HG03159 (cell line): ENCODE measurements around the gene RBCK1.
"Not testable (repeated sequence)": the region's sequence is repeated elsewhere in the genome, so short reads cannot be mapped to it uniquely, and the experiment has no call there.

ENCODE experiments used
- ATAC-seq: cut with Tn5 transposase; IDR thresholded peaks from one replicate; pipeline ENCODE4 v1.9.1; 2021; ENCODE audit warnings: mild to moderate bottlenecking, moderate library complexity; ENCODE audit not compliant: unreplicated experiment

Gene RBCK1

DNA sequence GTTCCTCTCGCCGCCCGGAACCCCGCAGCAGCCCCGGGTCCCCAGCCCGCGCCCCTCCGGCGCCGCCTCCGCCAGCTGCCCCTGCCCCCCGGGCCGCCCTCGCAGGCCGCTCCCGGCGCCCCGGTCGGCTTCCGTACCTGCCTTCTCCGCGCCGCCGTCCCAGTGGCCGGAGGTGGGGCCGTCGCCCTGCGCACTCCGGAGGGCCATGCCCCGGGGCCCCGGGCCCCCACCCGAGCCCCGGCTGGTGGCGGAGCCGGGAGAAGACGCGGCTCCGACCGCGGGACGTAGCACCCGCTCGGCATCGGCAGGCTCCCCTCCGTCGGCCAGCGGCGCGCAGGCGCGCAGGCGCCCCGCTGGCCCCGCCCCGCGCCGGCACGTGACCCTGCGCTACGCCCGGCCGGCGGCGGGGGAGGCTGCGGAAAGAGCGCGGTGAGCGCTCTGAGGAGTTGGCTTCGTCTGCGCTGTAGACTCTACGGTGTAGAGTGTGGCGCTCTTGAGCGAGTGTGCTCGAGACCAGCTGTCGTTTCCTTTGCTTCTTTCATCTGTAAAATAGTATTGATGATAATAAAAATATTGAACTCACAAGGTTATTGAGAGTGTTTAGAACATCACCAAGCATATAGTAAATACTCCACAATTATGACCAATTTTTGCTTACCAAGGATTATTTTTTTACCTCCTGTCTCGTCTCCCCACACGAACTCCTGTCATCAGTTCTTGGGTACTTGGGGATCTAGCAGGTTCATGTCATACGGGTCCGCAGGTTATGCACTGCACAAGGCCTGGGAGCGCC, 54.3 kb downstream of the RBCK1 start, which contains the start of gene TBC1D20:
TSS of gene TBC1D20 (minus strand) at position 335 of the 793 bp plus-strand sequence. CDS start at position 207, 128 bp downstream.
- peak; percentile 93 for ATAC-seq

DNA sequence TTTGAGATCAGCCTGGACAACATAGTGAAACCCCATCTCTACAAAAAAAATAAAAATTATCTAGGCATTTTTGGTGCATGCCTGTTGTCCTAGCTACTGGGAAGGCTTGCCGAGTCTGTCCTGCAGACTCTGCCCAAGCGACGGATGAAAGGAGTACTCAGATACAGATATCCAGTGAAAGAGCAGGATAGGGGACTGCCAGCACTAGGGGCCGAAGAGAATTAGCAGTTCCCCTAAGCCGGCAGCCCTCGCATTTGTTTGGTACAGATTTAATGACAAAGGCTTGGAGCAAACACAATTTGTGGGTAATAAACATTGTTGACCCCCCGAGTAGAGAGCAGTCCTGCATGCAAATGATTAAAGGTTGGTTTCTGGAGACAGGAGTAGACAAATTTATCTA, 59.7 kb downstream of the RBCK1 start:
- ATAC-seq: no peak

DNA sequence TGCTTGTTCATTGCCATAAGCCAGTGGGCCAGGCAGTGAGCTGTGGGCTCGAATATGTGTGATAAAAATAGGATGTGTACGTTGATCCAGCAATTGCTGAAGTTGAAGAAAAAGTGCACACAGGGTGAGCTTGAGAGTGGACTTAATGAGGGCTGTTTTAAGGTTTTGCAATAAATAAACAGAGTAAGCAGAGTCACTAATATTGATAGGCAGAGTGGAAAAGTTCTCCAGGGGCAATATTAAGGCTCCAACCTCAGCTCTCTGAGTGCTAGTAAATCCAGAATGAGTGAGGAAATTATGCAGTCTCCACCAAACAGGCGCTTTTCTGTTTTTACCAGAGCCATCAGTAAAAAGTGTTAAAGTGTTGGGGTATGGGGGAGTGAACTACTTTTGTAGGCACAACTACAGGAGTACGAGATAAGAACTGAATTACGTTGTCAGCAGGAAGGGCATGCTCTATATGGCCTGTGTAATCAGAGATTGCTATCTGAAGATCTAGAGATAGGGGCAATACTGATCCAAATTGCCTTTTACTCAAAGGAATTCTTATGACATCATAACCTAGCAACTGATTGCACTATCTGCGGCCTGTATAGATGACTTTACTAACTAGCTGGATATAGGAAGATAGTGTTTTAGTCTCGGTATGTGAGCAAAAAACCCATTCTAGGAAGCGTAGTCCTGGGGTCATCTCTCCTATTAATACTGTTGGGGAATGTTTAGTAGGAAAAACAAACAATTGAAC, 61.8 kb downstream of the RBCK1 start:
- ATAC-seq: no peak

DNA sequence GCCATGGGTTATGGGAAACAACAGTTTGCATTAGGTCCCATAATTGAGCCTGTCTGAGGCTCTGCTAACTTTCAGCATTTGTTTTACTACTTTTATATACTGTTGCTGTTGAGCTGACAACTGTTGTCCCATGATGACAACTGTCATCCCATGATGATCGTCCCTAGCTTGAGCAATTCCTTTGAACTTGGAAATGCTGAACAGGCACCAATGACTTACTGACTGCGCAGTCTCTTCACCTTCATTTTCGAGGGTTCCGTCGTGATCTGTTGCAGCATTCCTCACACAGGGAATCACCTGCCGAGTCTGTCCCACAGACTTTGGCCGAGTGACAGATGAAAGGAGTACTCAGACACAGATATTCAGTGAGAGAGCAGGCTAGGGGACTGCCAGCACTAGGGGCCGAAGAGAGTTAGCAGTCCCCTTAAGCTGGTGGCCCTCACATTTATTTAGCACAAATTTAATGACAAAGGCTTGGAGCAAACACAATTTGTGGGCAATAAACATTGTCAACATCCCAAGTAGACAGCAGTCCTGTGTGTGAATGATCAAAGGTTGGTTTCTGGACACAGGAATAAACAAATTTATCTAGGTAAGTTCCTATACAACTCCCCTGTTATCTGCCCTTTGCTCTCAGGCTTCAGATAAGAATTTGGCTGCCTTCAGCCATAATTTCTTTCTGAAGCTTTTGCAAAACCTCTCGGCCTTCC, 64.2 kb downstream of the RBCK1 start:
- ATAC-seq: no peak

DNA sequence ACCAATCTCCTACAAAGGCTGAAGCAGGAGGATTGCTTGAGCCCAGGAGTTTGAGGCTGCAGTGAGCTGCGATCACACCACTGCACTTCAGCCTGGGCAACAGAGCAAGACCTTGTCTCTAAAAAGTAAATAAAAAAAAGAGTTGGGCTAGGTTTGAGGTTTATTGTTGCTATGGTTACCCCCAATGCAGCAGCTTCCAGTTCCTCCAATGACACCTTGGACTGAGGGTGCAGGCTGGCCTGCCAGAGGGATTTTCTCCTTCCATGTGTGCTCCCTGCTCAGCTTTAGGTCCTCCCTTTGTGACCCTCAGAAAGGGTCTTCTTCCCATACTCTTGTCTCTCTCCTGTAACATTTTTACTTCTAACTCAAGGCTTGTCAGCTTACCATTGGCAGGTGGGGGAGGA, 64.8 kb downstream of the RBCK1 start:
- ATAC-seq: no peak

DNA sequence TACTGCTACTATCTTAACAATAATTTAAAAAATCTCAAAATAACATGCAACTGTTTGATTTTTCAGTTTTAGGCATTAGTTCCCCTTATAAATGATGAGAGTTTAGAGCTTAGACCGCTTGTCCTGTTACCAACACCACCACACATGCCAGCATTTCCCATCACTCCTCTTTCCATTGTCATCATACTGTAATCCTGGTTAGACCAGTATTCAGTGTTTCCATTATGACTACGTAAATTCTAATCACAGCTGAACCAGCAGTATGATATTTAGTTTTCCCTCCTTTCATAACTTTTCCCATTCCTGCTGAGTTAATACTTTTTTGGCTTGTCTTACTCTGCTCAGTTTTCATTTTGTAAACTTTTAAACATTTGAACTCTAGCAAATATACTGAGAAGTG, 66.5 kb downstream of the RBCK1 start:
- ATAC-seq: no peak

DNA sequence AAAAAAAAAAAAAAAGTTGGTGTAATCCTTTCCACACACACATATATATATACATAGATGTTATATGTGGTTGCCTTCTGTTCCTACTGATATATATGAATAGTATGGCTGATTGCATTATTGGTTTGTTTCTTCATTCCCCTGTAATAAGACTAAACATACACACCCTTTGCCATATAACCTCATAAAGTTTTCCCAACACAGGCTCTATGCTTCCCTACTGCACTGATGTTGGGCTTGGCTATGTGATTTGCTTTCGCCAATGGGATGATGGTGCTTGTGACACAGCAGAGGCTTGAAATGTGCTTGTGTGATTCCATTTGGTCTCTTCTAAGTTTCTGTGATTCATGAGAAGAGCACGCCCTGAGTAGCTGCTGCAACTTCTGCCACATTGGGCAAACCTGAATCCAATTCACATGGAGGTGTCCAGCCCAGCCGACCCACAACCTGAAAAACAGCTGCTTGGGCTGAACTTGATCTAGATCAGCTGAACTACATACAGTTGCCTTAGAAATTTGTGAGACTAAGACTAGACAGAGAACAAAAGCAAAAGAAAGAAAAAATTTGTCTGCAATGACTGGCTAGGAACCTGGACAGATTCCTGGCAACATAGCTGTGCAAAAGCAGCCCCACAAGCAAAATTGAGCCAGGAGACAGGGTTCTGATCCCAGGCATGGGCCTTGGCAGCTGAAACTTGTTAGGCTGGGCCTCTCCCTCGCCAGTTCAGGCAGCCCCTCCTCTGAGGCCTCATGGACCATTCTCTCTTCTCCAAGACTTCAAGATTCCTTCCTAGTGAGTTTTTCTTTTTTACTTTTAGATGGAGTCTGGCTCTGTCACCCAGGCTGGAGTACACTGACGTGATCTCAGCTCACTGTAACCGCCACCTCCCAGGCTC, 67.6 kb downstream of the RBCK1 start:
- no peak for ATAC-seq

DNA sequence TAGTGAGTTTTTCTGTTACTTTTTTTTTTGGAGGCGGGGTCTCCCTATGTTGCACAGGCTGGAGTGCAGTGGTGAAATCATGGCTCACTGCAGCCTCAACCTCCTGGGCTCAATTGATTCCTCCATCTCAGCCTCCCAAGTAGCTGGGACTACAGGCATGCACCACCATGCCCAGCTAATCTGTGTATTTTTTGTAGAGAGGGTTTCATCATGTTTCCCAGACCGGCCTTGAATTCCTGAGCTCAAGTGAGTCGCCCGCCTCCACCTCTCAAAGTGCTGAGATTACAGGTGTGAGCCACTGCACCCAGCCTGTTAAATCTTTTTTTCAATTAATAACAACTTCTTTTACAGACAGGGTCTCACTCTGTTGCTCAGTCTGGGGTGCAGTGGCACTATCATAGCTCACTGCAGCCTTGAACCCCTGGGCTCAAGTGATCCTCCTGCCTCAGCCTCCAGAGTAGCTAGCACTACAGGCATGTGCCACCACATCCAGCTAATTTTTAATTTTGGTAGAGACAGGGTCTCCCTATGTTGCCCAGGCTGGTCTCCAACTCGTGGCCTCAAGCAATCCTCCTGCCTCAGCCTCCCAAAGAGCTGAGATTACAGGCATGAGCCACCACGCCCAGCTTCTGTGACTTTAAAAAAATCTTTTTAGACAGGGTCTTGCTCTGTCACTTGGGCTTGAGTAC, 68.6 kb downstream of the RBCK1 start:
- not testable (repeated sequence) for ATAC-seq

DNA sequence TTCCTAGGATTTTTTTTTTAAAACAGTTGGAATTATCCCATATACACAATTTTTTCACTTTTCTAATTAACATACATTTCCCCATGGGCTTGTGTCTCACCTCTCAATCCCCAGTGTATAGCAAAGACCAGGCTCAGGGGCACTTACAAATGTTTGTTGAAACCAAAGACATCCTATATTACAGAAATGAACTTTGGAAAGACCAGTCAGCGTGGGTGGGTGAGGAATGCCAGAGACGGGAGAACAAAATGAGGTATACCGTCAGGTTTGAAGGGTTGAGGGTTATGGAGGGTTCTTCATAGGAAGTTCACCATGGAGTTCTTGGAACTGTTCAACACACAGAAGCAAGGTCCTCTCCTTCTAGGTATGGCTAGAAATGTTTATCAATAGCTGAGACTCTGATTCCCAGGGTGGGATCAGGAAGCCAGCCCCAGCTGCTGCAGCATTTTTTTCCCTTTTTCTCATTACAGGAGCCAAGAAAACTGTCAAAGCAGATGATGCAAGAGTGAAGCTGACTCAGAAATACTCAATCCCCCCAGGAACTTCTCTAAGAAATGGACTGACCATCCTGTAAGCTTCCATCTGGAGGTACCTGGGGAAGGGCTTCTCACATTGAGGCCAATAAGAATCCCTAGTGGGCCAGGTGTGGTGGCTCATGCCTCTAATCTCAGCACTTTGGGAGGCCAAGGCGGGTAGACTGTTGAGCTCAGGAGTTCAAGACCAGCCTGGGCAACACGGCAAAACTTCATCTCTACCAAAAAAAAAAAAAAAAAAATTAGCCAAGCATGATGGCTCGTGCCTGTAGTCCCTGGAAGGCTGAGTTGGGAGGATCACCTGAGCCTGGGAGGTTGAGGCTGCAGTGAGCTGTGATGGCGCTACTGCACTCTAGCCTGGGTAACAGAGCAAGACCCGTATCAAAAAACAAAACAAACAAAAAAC, 70.2 kb downstream of the RBCK1 start:
- no peak for ATAC-seq

DNA sequence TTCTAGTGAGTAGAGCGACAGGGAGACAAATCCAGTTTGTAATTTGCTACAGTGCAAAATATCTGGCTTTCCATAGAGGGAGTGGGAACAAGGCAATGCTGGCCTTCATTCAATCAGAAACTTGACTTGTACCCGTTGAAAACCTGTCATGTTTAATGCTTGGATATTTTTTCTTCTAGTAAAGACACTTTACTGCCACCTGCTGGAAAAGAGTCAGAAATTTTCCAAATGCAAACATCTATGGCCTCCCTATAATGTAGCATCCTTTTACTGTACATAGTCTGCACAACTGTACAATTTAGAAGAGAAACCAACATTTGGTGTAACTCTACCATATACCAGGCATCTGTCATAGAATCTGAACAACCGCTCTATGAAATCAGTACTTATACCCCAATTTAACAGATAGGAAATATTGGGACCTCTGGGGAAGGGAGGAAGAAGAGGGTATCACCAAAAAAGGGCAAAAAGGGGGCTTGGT, 70.9 kb downstream of the RBCK1 start:
- ATAC-seq: no peak

DNA sequence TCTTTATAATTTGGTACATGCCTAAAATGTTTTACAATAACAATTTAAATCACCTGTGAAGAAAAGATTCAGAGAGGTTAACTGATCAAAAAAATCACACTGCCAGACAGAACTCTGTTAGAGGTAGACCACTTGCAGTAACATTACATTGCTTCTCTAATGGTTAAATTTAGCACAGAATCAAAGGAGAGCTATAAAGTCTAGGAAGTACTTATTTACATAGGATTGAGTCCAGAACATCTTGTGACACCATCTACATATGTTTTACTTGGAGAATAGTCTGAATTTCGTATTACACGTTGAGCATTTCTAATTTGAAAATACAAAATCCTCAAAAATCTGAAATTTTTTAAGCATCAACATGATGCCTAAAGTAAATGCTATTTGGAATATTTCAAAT, 71.4 kb downstream of the RBCK1 start:
- no peak for ATAC-seq

DNA sequence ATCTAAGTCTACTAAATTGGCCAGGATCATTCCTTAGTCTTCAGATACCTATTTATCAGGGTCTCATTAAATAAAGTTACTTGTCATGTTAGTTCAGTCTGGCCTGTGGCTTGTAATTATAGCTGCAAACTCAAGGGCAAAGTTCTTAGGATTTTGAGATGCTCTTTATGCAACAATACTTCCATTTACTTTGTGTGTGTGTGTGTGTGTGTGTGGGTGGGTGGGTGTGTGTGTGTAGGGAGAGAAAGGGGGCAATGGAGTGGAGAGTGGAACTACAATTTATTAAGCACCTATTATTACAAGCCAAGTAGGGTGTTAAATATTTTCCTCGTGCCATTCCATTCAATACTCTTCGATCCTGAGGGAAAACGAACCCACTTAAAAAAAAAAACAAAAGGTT, 71.9 kb downstream of the RBCK1 start:
- ATAC-seq: no peak

DNA sequence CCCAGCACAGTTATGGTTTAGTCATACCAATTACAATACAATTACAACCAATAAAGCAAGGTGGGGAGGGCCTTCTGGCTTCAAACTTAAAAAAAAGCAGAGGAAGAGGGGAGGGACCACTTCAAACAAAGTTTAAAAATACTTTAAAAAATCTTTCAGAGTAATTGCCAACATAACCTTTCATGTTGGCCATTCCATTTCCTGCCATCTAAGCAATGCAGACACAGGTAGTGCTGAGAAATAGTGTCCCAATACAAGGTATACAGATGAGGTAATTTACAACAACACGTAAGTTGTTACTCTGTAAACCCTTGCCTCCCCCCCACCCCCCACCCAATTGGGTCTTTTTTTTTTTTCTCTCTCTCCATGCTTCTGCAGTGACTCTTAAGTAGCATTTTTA, 73.1 kb downstream of the RBCK1 start:
- ATAC-seq: no peak
